Sigmoid colon (tissue), 7 donors: ENCODE measurements around the gene SP9. TPM values are rescaled to one million over a fixed set of nuclear protein-coding genes. Genes with fewer than 3 reads are reported as not detected.

Source experiments
- DNase-seq: peaks from one replicate; pipeline ENCODE4 v3.0.0-alpha.2; 2019
- H3K27ac ChIP-seq, 4 donors: fragments of 200-600 bp; sonication (generic); one replicate each; pipeline ENCODE4 v1.5.1; 2016 to 2019; ENCODE audit warnings: mild to moderate bottlenecking in 1 of 4
- H3K27me3 ChIP-seq, 3 donors: fragments of 200-600 bp; sonication (generic); one replicate each; pipeline ENCODE4 v1.5.1; 2019; ENCODE audit warnings: mild to moderate bottlenecking in 1 of 3
- H3K36me3 ChIP-seq, 4 donors: fragments of 200-600 bp; sonication (generic); one replicate each; pipeline ENCODE4 v1.5.1; 2016 to 2019
- H3K4me1 ChIP-seq, 4 donors: fragments of 200-600 bp; sonication (generic); one replicate each; pipeline ENCODE4 v1.5.1; 2017 to 2019
- H3K4me3 ChIP-seq, 4 donors: fragments of 200-600 bp; sonication (generic); one replicate each; pipeline ENCODE4 v1.5.1; 2017 to 2019; ENCODE audit warnings: mild to moderate bottlenecking in 2 of 4, moderate library complexity in 1 of 4
- H3K9me3 ChIP-seq, 4 donors: fragments of 200-600 bp in 3 of 4; sonication (generic) in 3 of 4; one replicate each; pipeline versions ENCODE4 v1.5.1 to v1.6.1; 2013 to 2019
- CTCF ChIP-seq, 4 experiments: fragments of 450-650 bp in 3 of 4; fragments of 200-600 bp in 1 of 4; IDR thresholded peaks; one replicate each; pipeline ENCODE4 v1.5.1; 2016 to 2019; ENCODE audit warnings: antibody characterized with exemption in 4 of 4, mild to moderate bottlenecking in 3 of 4, moderate library complexity in 2 of 4
- EP300 ChIP-seq, 4 donors: sonication (generic); formaldehyde crosslinking; IDR thresholded peaks; one replicate each; pipeline ENCODE4 v1.6.1; 2017; ENCODE audit warnings: antibody characterized with exemption in 4 of 4
- POLR2A ChIP-seq, 2 donors: fragments of 450-650 bp; IDR thresholded peaks; one replicate each; pipeline ENCODE4 v1.6.1; 2016; ENCODE audit warnings: antibody characterized with exemption in 2 of 2, mild to moderate bottlenecking in 2 of 2, moderate library complexity in 2 of 2
- POLR2AphosphoS5 ChIP-seq, 4 donors: sonication (generic); formaldehyde crosslinking; IDR thresholded peaks; one replicate each; pipeline ENCODE4 v1.6.1; 2017; ENCODE audit warnings: antibody characterized with exemption in 4 of 4
- WGBS, 2 donors: extraction: QIAGEN DNeasy Blood & Tissue Kit; methylation state at CpG; one replicate each; pipeline ENCODE4 v1.1.7; 2013; 5-methylcytosine and 5-hydroxymethylcytosine counted together
- intact Hi-C: fragments of 100-400 bp; cut with DNase I; formaldehyde crosslinking; loops from one replicate; pipeline ENCODE4 v1.15.1; 2023
- polyA plus RNA-seq, 3 donors: library from polyadenylated mRNA; stranded (reverse); fragments of 200-250 nt; gene quantifications; one replicate each; pipeline ENCODE4 v1.2.3, GENCODE V29; 2013
- total RNA-seq, 4 donors: library from RNA; depleted of rRNA; stranded (reverse); fragments of >200 nt; gene quantifications; one replicate each; pipeline ENCODE4 v1.1.0, GENCODE V29; 2016
- donor health status: healthy with polysubstance abuse.
- donor health status: Bipolar disorder and iron deficiency.
- donor health status: healthy.

The SP9 gene
- total and polyA plus RNA-seq, 7 donors = not detected

- peak in 1 of 4 donors; percentile 2 for TF ChIP-seq POLR2AphosphoS5 (IDR thresholded peaks at IDR 0.05)
- TF ChIP-seq EP300 (IDR thresholded peaks at IDR 0.05) = no peak
- no peak for TF ChIP-seq CTCF (IDR thresholded peaks at IDR 0.05)
- intact Hi-C loops = loop anchor here (10.0 kb wide), 3 partner anchors 368 to 1108 kb away; partner anchors contain the start of gene SP3
- Histone ChIP-seq H3K27ac (no peak overlapping the region), H3K4me3 (no peak overlapping the region), H3K9me3 (no peaks in the 10 kb centered on the region), H3K27me3 (peaks cover 93 to 100% (median 100%) of the 10 kb centered on the region in 3 donors), H3K4me1 (peaks cover 0 to 64% (median 56%) of the 10 kb centered on the region in 4 donors), H3K36me3 (no peaks in the 10 kb centered on the region)
- WGBS, 2 donors = 12 to 14% methylated on average over 15 of the region's 15 CpGs
- DNase-seq = no peak
Measured at GRCh38 chr2:174333017-174333371, 1.8 kb upstream of the SP9 start.

DNA sequence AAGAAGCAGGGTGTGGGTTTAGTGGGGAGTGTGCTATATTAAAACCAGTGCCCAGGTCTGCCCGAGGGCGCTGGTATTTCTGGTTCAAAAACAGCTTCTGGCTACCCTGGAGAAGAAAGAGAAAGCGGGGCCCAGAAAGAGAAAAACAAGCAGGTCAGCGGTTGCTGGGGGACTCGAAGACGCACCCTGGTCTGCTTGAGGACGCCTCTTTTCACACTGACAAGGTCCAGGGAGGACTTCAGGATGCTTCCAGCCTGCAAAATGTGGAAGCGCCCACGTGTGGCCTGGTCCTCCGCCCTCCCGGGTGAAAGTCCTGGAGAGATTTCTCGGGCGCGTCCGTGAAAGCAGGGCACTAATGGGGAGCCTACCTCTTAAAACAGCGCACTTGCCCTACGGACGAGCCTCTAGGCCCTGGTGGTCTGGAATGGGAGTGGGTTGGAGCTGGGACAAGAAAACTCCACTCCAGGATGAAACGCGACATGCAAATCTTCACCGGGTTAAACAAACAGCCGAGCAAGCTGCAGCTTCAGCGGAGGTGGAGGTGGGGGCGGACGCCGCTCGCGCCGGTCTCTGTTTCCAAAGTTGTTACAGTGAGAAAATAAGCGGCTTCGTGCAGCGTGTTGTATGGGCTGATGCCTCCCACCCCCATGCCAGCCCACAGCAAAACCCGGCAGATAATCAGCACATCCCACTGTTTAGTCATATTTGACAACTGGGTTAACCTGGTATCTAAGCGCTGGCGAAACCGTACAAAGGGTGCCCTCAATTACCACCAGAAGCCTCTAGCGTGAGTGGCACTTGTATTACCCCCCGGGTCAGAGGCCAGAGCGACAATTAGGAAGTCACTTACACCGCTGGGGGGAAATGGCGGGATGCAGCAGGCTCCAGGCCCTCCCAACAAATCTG lies 1.1 kb upstream of the SP9 start:
- 3 to 5% methylated on average over 41 of the region's 41 CpGs for WGBS, 2 donors
- Histone ChIP-seq H3K27ac (no peak overlapping the region), H3K36me3 (no peaks in the 10 kb centered on the region), H3K9me3 (no peaks in the 10 kb centered on the region), H3K4me1 (peaks cover 0 to 58% (median 50%) of the 10 kb centered on the region in 4 donors), H3K27me3 (peaks cover 93 to 100% (median 100%) of the 10 kb centered on the region in 3 donors), H3K4me3 (no peak overlapping the region)
- DNase-seq = no peak
- intact Hi-C loops = loop anchor here (10.0 kb wide), 3 partner anchors 369 to 1109 kb away; partner anchors contain the start of gene SP3
- TF ChIP-seq POLR2AphosphoS5 (IDR thresholded peaks at IDR 0.05) = peak in 1 of 4 donors; percentile 2
- TF ChIP-seq EP300 (IDR thresholded peaks at IDR 0.05) = no peak

GRCh38 chr2:174334278-174334715 lies 457 bp upstream of the SP9 start:
- no peak for TF ChIP-seq POLR2AphosphoS5 (IDR thresholded peaks at IDR 0.05)
- no peak for TF ChIP-seq POLR2A (IDR thresholded peaks at IDR 0.05)
- no peak for TF ChIP-seq EP300 (IDR thresholded peaks at IDR 0.05)
- no peak for TF ChIP-seq CTCF (IDR thresholded peaks at IDR 0.05)
- no peak overlapping the region for H3K27ac ChIP-seq
- H3K4me1 ChIP-seq = peaks cover 0 to 54% (median 46%) of the 10 kb centered on the region in 4 donors
- H3K9me3 ChIP-seq = no peaks in the 10 kb centered on the region
- peaks cover 93 to 100% (median 100%) of the 10 kb centered on the region in 3 donors for H3K27me3 ChIP-seq
- intact Hi-C loops = loop anchor here (10.0 kb wide), 3 partner anchors 369 to 1109 kb away; partner anchors contain the start of gene SP3
- H3K4me3 ChIP-seq = no peak overlapping the region
- 13% methylated on average over 11 of the region's 11 CpGs for WGBS, 2 donors
- no peaks in the 10 kb centered on the region for H3K36me3 ChIP-seq
- no peak for DNase-seq

GRCh38 chr2:174335254-174335987 lies 667 bp downstream of the SP9 start:
- DNase-seq = peak; percentile 58
- no peak overlapping the region for H3K27ac ChIP-seq
- H3K4me3 ChIP-seq = peak overlapping the region in 2 of 4 donors; percentile 26 to 28
- no peaks in the 10 kb centered on the region for H3K9me3 ChIP-seq
- H3K27me3 ChIP-seq = peaks cover 93 to 100% (median 100%) of the 10 kb centered on the region in 3 donors
- no peaks in the 10 kb centered on the region for H3K36me3 ChIP-seq
- TF ChIP-seq POLR2AphosphoS5 (IDR thresholded peaks at IDR 0.05) (peak in 2 of 4 donors; percentile 55 to 69), EP300 (IDR thresholded peaks at IDR 0.05) (no peak), CTCF (IDR thresholded peaks at IDR 0.05) (no peak)
- intact Hi-C loops = loop anchor here (5.0 to 10.0 kb wide), 4 partner anchors 88 to 1111 kb away; partner anchors contain the start of genes OLA1 and SP3
- peaks cover 0 to 62% (median 51%) of the 10 kb centered on the region in 4 donors for H3K4me1 ChIP-seq
- 2 to 4% methylated on average over 47 of the region's 47 CpGs for WGBS, 2 donors
